LNCaP clone FGC (cell line): Measurements from ENCODE around the gene PPP1R37.

Source experiments
- DNase-seq: peaks from one replicate; pipeline ENCODE4 v3.0.0-alpha.2; 2011; ENCODE audit warnings: low read depth
- H3K4me3 ChIP-seq: 2 replicates; pipeline ENCODE4 v1.5.1; 2011; ENCODE audit warnings: mild to moderate bottlenecking, low read depth, low read length, control low read depth
- TF ChIP-seq, protein P1 (sequence below): IDR thresholded peaks from 2 replicates; pipeline ENCODE4 v1.5.1; 2012; ENCODE audit warnings: mild to moderate bottlenecking; ENCODE audit not compliant: control insufficient read depth, insufficient read depth; ENCODE audit errors: extremely low read depth

The PPP1R37 gene

DNA sequence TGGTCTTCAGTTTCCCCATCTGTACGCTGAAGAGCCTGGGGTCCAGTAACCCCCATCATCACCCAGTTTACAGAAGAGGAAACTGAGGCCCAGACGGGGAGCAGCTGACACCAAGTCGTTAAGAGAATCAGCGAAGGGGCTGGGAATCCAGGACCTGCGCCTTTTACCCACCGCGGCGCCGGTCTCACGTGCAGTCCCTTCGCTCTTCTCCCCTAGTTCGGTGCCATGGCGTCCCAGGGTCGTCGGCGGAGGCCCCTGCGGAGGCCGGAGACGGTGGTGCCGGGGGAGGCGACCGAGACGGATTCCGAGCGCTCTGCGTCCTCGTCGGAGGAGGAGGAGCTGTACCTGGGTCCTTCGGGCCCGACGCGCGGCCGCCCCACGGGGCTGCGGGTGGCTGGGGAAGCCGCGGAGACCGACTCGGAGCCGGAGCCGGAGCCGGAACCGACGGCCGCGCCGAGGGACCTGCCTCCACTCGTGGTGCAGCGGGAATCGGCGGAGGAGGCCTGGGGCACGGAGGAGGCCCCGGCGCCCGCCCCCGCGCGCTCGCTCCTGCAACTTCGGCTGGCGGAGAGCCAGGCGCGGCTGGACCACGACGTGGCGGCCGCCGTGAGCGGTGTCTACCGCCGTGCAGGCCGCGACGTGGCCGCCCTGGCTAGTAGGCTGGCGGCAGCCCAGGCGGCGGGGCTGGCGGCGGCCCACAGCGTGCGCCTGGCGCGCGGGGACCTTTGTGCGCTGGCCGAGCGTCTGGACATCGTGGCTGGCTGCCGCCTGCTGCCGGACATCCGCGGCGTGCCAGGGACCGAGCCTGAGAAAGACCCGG, 86.3 kb downstream of the PPP1R37 start:
- peak overlapping the region; percentile 79 for H3K4me3 ChIP-seq
- TF ChIP-seq, protein P1, sequence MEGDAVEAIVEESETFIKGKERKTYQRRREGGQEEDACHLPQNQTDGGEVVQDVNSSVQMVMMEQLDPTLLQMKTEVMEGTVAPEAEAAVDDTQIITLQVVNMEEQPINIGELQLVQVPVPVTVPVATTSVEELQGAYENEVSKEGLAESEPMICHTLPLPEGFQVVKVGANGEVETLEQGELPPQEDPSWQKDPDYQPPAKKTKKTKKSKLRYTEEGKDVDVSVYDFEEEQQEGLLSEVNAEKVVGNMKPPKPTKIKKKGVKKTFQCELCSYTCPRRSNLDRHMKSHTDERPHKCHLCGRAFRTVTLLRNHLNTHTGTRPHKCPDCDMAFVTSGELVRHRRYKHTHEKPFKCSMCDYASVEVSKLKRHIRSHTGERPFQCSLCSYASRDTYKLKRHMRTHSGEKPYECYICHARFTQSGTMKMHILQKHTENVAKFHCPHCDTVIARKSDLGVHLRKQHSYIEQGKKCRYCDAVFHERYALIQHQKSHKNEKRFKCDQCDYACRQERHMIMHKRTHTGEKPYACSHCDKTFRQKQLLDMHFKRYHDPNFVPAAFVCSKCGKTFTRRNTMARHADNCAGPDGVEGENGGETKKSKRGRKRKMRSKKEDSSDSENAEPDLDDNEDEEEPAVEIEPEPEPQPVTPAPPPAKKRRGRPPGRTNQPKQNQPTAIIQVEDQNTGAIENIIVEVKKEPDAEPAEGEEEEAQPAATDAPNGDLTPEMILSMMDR, result no peak
- no peak for DNase-seq

DNA sequence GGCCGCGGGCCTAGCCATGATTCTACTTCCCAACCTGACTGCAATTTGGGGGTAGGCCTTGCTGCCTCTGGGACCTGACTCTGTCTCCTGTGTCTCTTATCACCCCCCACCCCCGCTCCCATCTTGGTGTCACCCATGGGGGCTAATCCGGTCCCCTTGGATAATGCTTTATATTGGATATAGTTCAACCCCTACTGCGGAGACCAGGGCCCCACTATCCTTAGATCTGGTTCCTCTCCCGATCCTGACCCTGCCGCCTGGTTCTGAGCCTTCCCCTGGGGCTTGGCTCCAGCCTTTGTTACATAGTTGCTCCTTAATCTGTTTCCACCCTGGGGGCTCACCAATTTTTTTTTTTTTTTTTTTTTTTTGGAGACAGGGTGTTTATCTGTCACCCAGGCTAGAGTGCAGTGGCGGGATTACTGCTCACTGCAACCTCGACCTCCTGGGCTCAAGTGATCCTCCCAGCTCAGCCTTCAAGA, 87.0 kb downstream of the PPP1R37 start:
- TF ChIP-seq, protein P1, result no peak
- DNase-seq, result no peak
- H3K4me3 ChIP-seq, result peak overlapping the region; percentile 79

DNA sequence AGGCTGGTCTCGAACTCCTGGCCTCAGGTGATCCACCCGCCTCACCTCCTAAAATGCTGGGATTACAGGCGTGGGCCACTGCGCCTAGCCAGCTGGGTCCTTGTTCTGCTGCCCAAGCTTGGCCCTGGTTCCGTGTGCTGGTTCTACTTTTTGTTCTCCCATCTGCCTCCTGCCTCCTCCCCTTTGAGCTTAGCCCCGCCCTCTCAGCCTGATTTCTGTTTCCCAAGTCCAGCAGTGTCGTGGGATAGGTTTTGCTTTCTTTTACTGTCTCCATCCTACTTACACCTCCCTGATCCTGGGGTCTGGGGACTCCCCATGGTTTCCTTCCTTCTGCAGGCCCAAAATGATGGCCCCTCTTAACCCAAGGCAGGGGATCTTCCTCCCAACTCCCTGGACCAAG, 88.0 kb downstream of the PPP1R37 start:
- no peak overlapping the region for H3K4me3 ChIP-seq
- TF ChIP-seq, protein P1, result no peak
- no peak for DNase-seq

DNA sequence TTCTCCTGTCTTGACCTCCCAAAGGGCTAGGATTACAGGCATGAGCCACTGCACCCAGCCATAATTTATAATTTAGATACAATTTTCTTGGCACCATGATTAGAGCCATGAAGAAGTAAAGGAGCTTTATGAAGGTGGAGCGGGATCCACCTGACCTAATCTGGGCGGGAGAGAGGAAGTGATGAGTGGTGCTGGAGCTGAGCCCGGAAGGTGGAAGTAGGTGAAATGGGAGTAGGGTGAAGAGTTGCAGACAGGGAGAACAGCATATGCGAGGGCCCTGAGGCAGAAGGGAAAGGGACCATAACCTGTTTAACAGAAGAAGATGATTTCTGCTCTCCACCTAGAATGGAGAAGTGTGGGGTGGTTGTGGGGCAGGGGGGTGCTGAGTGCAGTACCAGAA, 89.8 kb downstream of the PPP1R37 start:
- no peak for DNase-seq
- no peak overlapping the region for H3K4me3 ChIP-seq
- TF ChIP-seq, protein P1, result no peak

DNA sequence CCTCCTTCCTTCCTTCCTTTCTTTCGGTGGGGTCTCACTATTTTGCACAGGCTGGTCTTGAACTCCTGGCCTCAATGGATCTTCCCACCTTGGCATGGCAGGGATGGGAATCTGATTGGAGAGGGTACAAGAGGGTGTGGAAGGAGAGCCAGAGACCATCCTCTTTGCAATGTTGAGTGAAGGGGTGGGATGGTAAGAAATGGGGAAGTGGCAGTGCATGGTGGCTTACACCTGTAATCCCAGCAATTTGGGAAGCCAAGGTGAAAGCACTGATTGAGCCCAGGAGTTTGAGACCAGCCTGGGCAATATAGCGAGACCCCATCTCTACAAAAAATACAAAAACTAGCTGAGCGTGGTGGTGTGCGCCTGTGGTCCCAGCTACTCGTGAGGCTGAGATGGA, 91.1 kb downstream of the PPP1R37 start:
- TF ChIP-seq, protein P1, result no peak
- no peak for DNase-seq
- H3K4me3 ChIP-seq, result no peak overlapping the region

DNA sequence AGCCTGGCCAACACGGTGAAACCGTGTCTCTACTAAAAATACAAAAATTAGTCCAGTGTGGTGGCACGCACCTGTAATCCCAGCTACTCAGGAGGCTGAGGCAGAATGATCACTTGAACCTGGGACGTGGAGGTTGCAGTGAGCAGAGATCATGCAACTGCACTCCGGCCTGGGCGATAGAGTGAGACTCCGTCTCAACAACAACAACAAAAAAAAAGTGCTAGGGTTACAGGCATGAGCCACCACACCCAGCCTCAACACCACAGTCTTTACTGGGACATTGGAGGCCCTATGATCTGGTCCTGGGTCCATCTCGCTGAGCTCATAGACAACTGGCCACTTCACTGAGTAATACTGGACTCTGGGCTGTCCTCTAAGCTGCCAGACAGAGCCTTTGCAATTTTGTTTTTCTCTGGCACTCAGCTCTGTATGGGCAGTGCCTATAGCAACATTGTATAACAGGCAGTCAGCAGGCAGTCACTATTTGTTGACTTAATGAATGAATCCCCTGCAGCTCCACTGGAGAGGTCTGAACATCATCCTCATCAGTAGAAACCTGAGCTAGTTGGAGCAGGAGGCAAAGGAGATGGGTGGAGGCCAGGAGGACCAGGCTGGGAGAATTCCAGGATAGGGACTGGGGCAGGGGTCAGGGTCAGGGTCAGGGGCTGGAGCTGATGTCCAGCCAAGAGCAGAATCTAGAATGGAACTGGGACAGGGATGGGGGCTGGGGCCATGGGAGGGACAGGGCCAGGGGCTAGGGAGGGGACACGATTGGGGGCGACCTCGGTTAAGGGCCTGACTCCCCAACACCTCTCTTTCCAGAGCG, 93.7 kb downstream of the PPP1R37 start:
- no peak for DNase-seq
- no peak overlapping the region for H3K4me3 ChIP-seq
- TF ChIP-seq, protein P1, result no peak
